ENCODE measurements around the gene TRAPPC14. TPM values are rescaled to one million over a fixed set of nuclear protein-coding genes. Genes with fewer than 3 reads are reported as not detected.

TRAPPC14 gene
- total and polyA plus RNA-seq, 2 experiments from 2014 or later = 5.8 to 7.0 TPM

DNA sequence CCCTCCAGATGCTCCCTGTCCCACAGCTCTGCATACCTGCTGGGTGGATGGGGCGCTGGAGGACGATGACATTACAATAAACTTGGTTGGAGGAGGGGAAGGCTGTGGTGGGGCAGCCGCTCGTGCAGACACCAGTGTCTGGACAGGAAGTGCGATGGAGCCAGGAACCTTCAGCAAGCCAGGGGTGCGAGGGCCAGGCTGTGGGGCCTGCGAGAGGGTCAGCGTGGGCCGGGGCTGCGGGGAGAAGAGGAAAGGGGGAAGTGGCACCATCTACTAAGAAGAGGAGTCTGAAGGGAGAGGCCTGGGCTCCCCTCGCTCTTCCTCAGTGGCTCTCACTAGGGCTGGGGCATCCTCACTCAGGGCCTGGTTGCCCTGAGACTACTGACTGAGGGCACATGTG, 50.6 kb downstream of the TRAPPC14 start:
- no peaks in the 10 kb centered on the region for H3K4me1 ChIP-seq (ENCODE audit: insufficient read depth)
- in situ Hi-C loops (cut with MboI) = no loop called here
- no peak for DNase-seq
- TF ChIP-seq EZH2 (IDR thresholded peaks at IDR 0.05; ENCODE audit: insufficient read depth, poor library complexity, severe bottlenecking) = no peak
- TF ChIP-seq EZH2phosphoT487 (IDR thresholded peaks at IDR 0.05; ENCODE audit: insufficient read depth, low read depth) = no peak
- WGBS, 2 experiments (ENCODE audit: low coverage in 1 of 2, low lambda C conversion rate in 2 of 2, missing lambda C conversion rate in 2 of 2) = 75 to 79% methylated on average over 10 to 11 of the region's 11 CpGs
- no peaks in the 10 kb centered on the region; the same call in 1 of the 2 replicates for H3F3A ChIP-seq (ENCODE audit: insufficient read depth)
- H3K4me2 ChIP-seq (ENCODE audit: unreplicated experiment) = no peak overlapping the region
- H2AFZ ChIP-seq = no peak overlapping the region
- no peaks in the 10 kb centered on the region for H4K20me1 ChIP-seq (ENCODE audit: insufficient read depth)
- H3K27ac ChIP-seq = no peak overlapping the region
- H3K79me2 ChIP-seq (ENCODE audit: insufficient read depth) = peaks cover 4% of the 10 kb centered on the region; the same call in 1 of the 2 replicates
- no peak overlapping the region for H3K4me3 ChIP-seq
- H3K9me3 ChIP-seq (ENCODE audit: low read depth) = no peaks in the 10 kb centered on the region
- 0 out of 2 replicates have a peak, but pooled peaks cover 4% of the 10 kb centered on the region for H3K36me3 ChIP-seq (ENCODE audit: low read depth)
- no peak overlapping the region for H3K9ac ChIP-seq
- H3K9me2 ChIP-seq (ENCODE audit: insufficient read depth) = no peaks in the 10 kb centered on the region
- no peaks in the 10 kb centered on the region for H3K27me3 ChIP-seq (replicated peaks; ENCODE audit: insufficient read depth)

DNA sequence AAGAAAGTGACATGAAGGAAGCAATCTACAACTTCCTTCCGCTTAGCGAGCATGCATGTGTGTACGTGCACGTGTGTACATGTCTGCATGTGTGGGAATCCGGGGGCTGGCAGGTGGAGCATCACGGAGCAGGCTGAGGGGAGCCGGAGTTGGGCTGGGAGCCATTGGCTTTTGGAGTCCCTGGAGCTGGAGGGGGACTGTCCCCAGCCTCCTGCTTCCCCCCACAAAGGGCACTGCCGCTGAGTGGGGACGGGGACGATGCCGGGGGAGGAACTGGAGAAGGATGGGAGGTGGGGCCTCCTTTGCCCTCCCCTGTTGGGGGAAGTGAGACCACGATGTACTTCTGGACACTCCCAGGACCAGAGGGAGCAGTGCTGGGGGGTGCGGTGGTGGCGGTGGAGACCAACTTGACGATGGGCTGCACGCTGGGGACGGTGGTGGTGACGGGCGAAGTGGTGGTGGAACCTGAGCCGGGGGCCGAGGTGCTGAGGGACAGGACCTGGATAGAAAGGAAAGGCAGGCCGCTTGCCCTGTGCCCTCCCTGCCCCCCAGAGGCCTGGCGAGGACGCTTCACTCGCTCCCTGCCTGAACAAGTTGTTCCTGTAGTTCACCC, 51.3 kb downstream of the TRAPPC14 start:
- Histone ChIP-seq H3K79me2 (ENCODE audit: insufficient read depth) (peaks cover 11% of the 10 kb centered on the region), H3K36me3 (ENCODE audit: low read depth) (0 out of 2 replicates have a peak, but pooled peaks cover 4% of the 10 kb centered on the region), H3K27me3 (replicated peaks; ENCODE audit: insufficient read depth) (no peaks in the 10 kb centered on the region), H3K9me3 (ENCODE audit: low read depth) (no peaks in the 10 kb centered on the region), H3K4me1 (ENCODE audit: insufficient read depth) (no peaks in the 10 kb centered on the region), H4K20me1 (ENCODE audit: insufficient read depth) (no peaks in the 10 kb centered on the region), H3K4me3 (no peak overlapping the region), H3F3A (ENCODE audit: insufficient read depth) (no peaks in the 10 kb centered on the region; the same call in 1 of the 2 replicates), H2AFZ (no peak overlapping the region), H3K9ac (no peak overlapping the region), H3K27ac (no peak overlapping the region), H3K4me2 (ENCODE audit: unreplicated experiment) (no peak overlapping the region), H3K9me2 (ENCODE audit: insufficient read depth) (no peaks in the 10 kb centered on the region)
- in situ Hi-C loops (cut with MboI) = no loop called here
- TF ChIP-seq EZH2phosphoT487 (IDR thresholded peaks at IDR 0.05; ENCODE audit: insufficient read depth, low read depth) (no peak), EZH2 (IDR thresholded peaks at IDR 0.05; ENCODE audit: insufficient read depth, poor library complexity, severe bottlenecking) (no peak)
- WGBS, 2 experiments (ENCODE audit: low coverage in 1 of 2, low lambda C conversion rate in 2 of 2, missing lambda C conversion rate in 2 of 2) = 88 to 91% methylated on average over 15 to 25 of the region's 25 CpGs
- DNase-seq = no peak

DNA sequence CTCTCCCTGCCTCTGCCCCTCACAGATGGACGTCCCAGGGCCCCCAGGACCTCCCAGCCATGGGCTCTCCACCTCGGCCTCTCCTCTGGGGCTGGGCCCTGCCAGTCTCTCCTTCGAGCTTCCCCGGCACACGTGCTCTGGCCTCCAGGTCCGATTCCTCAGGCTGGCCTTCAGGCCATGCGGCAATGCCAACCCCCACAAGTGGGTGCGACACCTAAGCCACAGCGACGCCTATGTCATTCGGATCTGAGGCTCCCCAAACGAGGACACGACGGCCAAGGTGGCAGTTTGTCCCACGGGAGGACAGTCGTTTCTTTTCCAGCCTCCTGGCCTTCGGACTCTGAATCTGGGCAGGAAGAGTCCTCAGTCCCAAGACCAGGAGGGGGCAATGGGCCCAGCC, 51.9 kb downstream of the TRAPPC14 start:
- Histone ChIP-seq H3K4me3 (no peak overlapping the region), H3K9ac (no peak overlapping the region), H3F3A (ENCODE audit: insufficient read depth) (no peaks in the 10 kb centered on the region; the same call in 1 of the 2 replicates), H3K4me2 (ENCODE audit: unreplicated experiment) (no peak overlapping the region), H2AFZ (no peak overlapping the region), H3K36me3 (ENCODE audit: low read depth) (0 out of 2 replicates have a peak, but pooled peaks cover 4% of the 10 kb centered on the region), H4K20me1 (ENCODE audit: insufficient read depth) (no peaks in the 10 kb centered on the region), H3K9me2 (ENCODE audit: insufficient read depth) (no peaks in the 10 kb centered on the region), H3K27me3 (replicated peaks; ENCODE audit: insufficient read depth) (no peaks in the 10 kb centered on the region), H3K79me2 (ENCODE audit: insufficient read depth) (peaks cover 12% of the 10 kb centered on the region), H3K9me3 (ENCODE audit: low read depth) (no peaks in the 10 kb centered on the region), H3K4me1 (ENCODE audit: insufficient read depth) (no peaks in the 10 kb centered on the region), H3K27ac (no peak overlapping the region)
- in situ Hi-C loops (cut with MboI) = no loop called here
- DNase-seq = no peak
- WGBS, 2 experiments (ENCODE audit: low coverage in 1 of 2, low lambda C conversion rate in 2 of 2, missing lambda C conversion rate in 2 of 2) = 72 to 76% methylated on average over 17 of the region's 17 CpGs
- TF ChIP-seq EZH2 (IDR thresholded peaks at IDR 0.05; ENCODE audit: insufficient read depth, poor library complexity, severe bottlenecking) (no peak), EZH2phosphoT487 (IDR thresholded peaks at IDR 0.05; ENCODE audit: insufficient read depth, low read depth) (no peak)

DNA sequence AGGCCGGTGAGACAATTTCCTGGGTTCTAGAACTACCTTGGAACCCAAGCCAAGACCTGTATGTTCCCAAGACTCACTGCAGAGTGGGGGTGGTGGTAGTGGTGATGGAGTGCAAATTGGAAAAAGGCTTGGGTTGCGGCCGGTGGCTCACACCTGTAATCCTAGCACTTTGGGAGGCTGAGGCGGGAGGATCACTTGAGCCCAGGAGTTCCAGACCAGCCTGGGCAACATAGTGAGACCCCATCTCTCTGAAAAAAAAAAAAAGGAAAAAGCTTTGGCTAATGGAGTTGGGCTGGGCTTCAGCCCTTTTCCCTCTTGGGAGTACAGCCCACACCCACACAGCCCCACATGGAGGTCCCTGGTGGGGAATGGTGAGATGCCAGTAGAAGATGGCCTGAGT, 53.0 kb downstream of the TRAPPC14 start:
- Histone ChIP-seq H3K9me3 (ENCODE audit: low read depth) (no peaks in the 10 kb centered on the region), H3K79me2 (ENCODE audit: insufficient read depth) (peaks cover 15% of the 10 kb centered on the region), H3K4me1 (ENCODE audit: insufficient read depth) (no peaks in the 10 kb centered on the region), H3K9ac (no peak overlapping the region), H4K20me1 (ENCODE audit: insufficient read depth) (no peaks in the 10 kb centered on the region), H3K9me2 (ENCODE audit: insufficient read depth) (no peaks in the 10 kb centered on the region), H3K27ac (no peak overlapping the region), H3K4me3 (no peak overlapping the region), H3K27me3 (replicated peaks; ENCODE audit: insufficient read depth) (no peaks in the 10 kb centered on the region), H3K4me2 (ENCODE audit: unreplicated experiment) (no peak overlapping the region), H2AFZ (no peak overlapping the region), H3F3A (ENCODE audit: insufficient read depth) (no peaks in the 10 kb centered on the region; the same call in 1 of the 2 replicates), H3K36me3 (ENCODE audit: low read depth) (0 out of 2 replicates have a peak, but pooled peaks cover 4% of the 10 kb centered on the region)
- TF ChIP-seq EZH2phosphoT487 (IDR thresholded peaks at IDR 0.05; ENCODE audit: insufficient read depth, low read depth) (no peak), EZH2 (IDR thresholded peaks at IDR 0.05; ENCODE audit: insufficient read depth, poor library complexity, severe bottlenecking) (no peak)
- in situ Hi-C loops (cut with MboI) = no loop called here
- WGBS, 2 experiments (ENCODE audit: low coverage in 1 of 2, low lambda C conversion rate in 2 of 2, missing lambda C conversion rate in 2 of 2) = 98% methylated on average over 4 of the region's 4 CpGs
- DNase-seq = no peak

Small RNA genes within 50 kb of the gene (microRNA-seq; reads per million reads assigned to microRNA genes)
- gene MIR4658 (ENCODE audit: borderline number of aligned reads) = not detected

Other genes starting within 250 kb of the TRAPPC14 start
- gene TRIM4, start 239.2 kb downstream of the TRAPPC14 start, total RNA-seq (2014; rRNA removed; shearing (Covaris generic)) = 27.2 and 34.5 TPM in 2 replicates
- gene TRIM4, start 239.2 kb downstream of the TRAPPC14 start, polyA plus RNA-seq (2016; fragmentation: Nextera tagmentation; extraction: Ambion mirVana) = 20.2 and 22.6 TPM in 2 replicates
- gene GJC3, start 229.1 kb downstream of the TRAPPC14 start, total RNA-seq (2014; rRNA removed; shearing (Covaris generic)) = not detected in 2 replicates
- gene GJC3, start 229.1 kb downstream of the TRAPPC14 start, polyA plus RNA-seq (2016; fragmentation: Nextera tagmentation; extraction: Ambion mirVana) = not detected in 2 replicates
- not detected in 2 replicates for gene AZGP1, start 182.7 kb downstream of the TRAPPC14 start, total RNA-seq (2014; rRNA removed; shearing (Covaris generic))
- not detected in 2 replicates for gene AZGP1, start 182.7 kb downstream of the TRAPPC14 start, polyA plus RNA-seq (2016; fragmentation: Nextera tagmentation; extraction: Ambion mirVana)
- gene ZKSCAN1, start 143.1 kb downstream of the TRAPPC14 start, total RNA-seq (2014; rRNA removed; shearing (Covaris generic)) = 17.8 and 21.9 TPM in 2 replicates
- gene ZKSCAN1, start 143.1 kb downstream of the TRAPPC14 start, polyA plus RNA-seq (2016; fragmentation: Nextera tagmentation; extraction: Ambion mirVana) = 33.7 and 37.0 TPM in 2 replicates
- gene ZSCAN21, start 108.9 kb downstream of the TRAPPC14 start, total RNA-seq (2014; rRNA removed; shearing (Covaris generic)) = 3.4 and 6.3 TPM in 2 replicates
- gene ZSCAN21, start 108.9 kb downstream of the TRAPPC14 start, polyA plus RNA-seq (2016; fragmentation: Nextera tagmentation; extraction: Ambion mirVana) = 7.9 and 8.2 TPM in 2 replicates
- 13.8 and 24.9 TPM in 2 replicates for gene ZNF3, start 77.0 kb downstream of the TRAPPC14 start, total RNA-seq (2014; rRNA removed; shearing (Covaris generic))
- 13.3 and 15.0 TPM in 2 replicates for gene ZNF3, start 77.0 kb downstream of the TRAPPC14 start, polyA plus RNA-seq (2016; fragmentation: Nextera tagmentation; extraction: Ambion mirVana)
- 59.1 and 79.1 TPM in 2 replicates for gene COPS6, start 69.8 kb downstream of the TRAPPC14 start, total RNA-seq (2014; rRNA removed; shearing (Covaris generic))
- 214 and 223 TPM in 2 replicates for gene COPS6, start 69.8 kb downstream of the TRAPPC14 start, polyA plus RNA-seq (2016; fragmentation: Nextera tagmentation; extraction: Ambion mirVana)
- 61.3 and 93.1 TPM in 2 replicates for gene MCM7, start 57.3 kb downstream of the TRAPPC14 start, total RNA-seq (2014; rRNA removed; shearing (Covaris generic))
- 49.6 and 53.7 TPM in 2 replicates for gene MCM7, start 57.3 kb downstream of the TRAPPC14 start, polyA plus RNA-seq (2016; fragmentation: Nextera tagmentation; extraction: Ambion mirVana)
- gene AP4M1, start 57.1 kb downstream of the TRAPPC14 start, total RNA-seq (2014; rRNA removed; shearing (Covaris generic)) = 13.7 and 16.2 TPM in 2 replicates
- gene AP4M1, start 57.1 kb downstream of the TRAPPC14 start, polyA plus RNA-seq (2016; fragmentation: Nextera tagmentation; extraction: Ambion mirVana) = 18.7 and 19.4 TPM in 2 replicates
- 40.5 and 69.8 TPM in 2 replicates for gene TAF6, start 39.4 kb downstream of the TRAPPC14 start, total RNA-seq (2014; rRNA removed; shearing (Covaris generic))
- gene TAF6, start 39.4 kb downstream of the TRAPPC14 start, polyA plus RNA-seq (2016; fragmentation: Nextera tagmentation; extraction: Ambion mirVana) = 53.0 and 55.2 TPM in 2 replicates
- 26.2 and 37.8 TPM in 2 replicates for gene CNPY4, start 39.1 kb downstream of the TRAPPC14 start, total RNA-seq (2014; rRNA removed; shearing (Covaris generic))
- gene CNPY4, start 39.1 kb downstream of the TRAPPC14 start, polyA plus RNA-seq (2016; fragmentation: Nextera tagmentation; extraction: Ambion mirVana) = 26.9 and 29.9 TPM in 2 replicates
- gene MBLAC1, start 31.8 kb downstream of the TRAPPC14 start, total RNA-seq (2014; rRNA removed; shearing (Covaris generic)) = 0.43 and 1.9 TPM in 2 replicates
- 1.3 TPM in 2 replicates for gene MBLAC1, start 31.8 kb downstream of the TRAPPC14 start, polyA plus RNA-seq (2016; fragmentation: Nextera tagmentation; extraction: Ambion mirVana)
- gene LAMTOR4, start 9.8 kb downstream of the TRAPPC14 start, total RNA-seq (2014; rRNA removed; shearing (Covaris generic)) = 49.4 and 54.0 TPM in 2 replicates
- 92.2 and 96.7 TPM in 2 replicates for gene LAMTOR4, start 9.8 kb downstream of the TRAPPC14 start, polyA plus RNA-seq (2016; fragmentation: Nextera tagmentation; extraction: Ambion mirVana)
- gene GAL3ST4, start 9.9 kb upstream of the TRAPPC14 start, total RNA-seq (2014; rRNA removed; shearing (Covaris generic)) = 0.51 and 1.6 TPM in 2 replicates
- 1.5 TPM in 2 replicates for gene GAL3ST4, start 9.9 kb upstream of the TRAPPC14 start, polyA plus RNA-seq (2016; fragmentation: Nextera tagmentation; extraction: Ambion mirVana)
- 0.22 and 1.0 TPM in 2 replicates for gene GPC2, start 18.7 kb upstream of the TRAPPC14 start, total RNA-seq (2014; rRNA removed; shearing (Covaris generic))
- gene GPC2, start 18.7 kb upstream of the TRAPPC14 start, polyA plus RNA-seq (2016; fragmentation: Nextera tagmentation; extraction: Ambion mirVana) = 0.16 TPM in 1 of 2 replicates, not detected in the other
- 0.97 TPM in 1 of 2 replicates, not detected in the other for gene STAG3, start 19.2 kb upstream of the TRAPPC14 start, total RNA-seq (2014; rRNA removed; shearing (Covaris generic))
- gene STAG3, start 19.2 kb upstream of the TRAPPC14 start, polyA plus RNA-seq (2016; fragmentation: Nextera tagmentation; extraction: Ambion mirVana) = 0.65 and 1.1 TPM in 2 replicates
- not detected in 2 replicates for gene PVRIG, start 61.2 kb upstream of the TRAPPC14 start, total RNA-seq (2014; rRNA removed; shearing (Covaris generic))
- 0.34 TPM in 1 of 2 replicates, not detected in the other for gene PVRIG, start 61.2 kb upstream of the TRAPPC14 start, polyA plus RNA-seq (2016; fragmentation: Nextera tagmentation; extraction: Ambion mirVana)
- gene SPDYE3, start 149.0 kb upstream of the TRAPPC14 start, total RNA-seq (2014; rRNA removed; shearing (Covaris generic)) = not detected in 2 replicates
- gene SPDYE3, start 149.0 kb upstream of the TRAPPC14 start, polyA plus RNA-seq (2016; fragmentation: Nextera tagmentation; extraction: Ambion mirVana) = 3.5 and 3.8 TPM in 2 replicates
- 10.8 and 21.8 TPM in 2 replicates for gene PILRB, start 199.4 kb upstream of the TRAPPC14 start, total RNA-seq (2014; rRNA removed; shearing (Covaris generic))
- 7.6 and 10.7 TPM in 2 replicates for gene PILRB, start 199.4 kb upstream of the TRAPPC14 start, polyA plus RNA-seq (2016; fragmentation: Nextera tagmentation; extraction: Ambion mirVana)
- not detected in 2 replicates for gene PILRA, start 214.8 kb upstream of the TRAPPC14 start, total RNA-seq (2014; rRNA removed; shearing (Covaris generic))
- gene PILRA, start 214.8 kb upstream of the TRAPPC14 start, polyA plus RNA-seq (2016; fragmentation: Nextera tagmentation; extraction: Ambion mirVana) = 1.7 TPM in 2 replicates

Data from GM23248 (cell line).